ENCODE data around the gene HOXA5.

Gene HOXA5

DNA sequence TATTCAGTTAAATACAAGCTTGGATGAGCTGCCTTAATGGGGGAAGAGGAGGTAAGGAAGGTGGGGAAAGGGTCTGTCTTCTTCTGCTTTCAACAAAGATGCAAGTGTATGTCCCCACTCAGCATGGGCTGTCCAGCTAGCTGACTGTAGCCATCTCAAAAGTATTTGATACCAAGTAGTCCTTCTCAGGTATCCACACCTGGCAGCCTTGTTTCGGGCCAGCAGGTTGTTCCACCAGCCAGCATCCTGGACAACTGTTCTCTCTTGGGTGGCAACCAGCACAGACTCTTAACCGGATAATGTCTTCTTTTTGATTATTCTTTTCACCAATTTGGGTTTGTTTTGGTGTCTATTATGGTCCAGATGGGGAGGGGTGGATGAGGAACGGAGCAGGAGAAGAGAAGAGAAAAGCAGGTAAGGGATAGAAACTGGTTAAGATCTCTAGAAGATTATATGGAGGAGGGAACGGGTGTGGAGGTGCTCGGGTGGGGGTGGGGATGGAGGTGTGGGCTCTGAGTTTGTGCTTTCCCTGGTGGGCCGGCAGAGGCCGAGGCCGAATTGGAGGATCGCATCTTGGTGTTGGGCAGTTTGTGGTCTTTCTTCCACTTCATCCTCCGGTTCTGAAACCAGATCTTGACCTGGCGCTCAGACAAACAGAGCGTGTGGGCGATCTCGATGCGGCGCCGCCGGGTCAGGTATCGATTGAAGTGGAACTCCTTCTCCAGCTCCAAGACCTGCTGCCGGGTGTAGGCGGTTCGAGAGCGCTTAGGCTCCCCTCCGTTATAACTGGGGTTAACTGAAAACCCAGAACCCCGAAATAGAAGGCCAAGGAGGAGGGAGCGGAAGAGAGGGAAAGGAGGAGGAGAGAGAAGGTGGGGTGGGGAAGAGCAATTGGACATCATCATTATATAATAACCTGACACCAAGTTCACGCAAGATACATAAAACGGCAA, 14.4 kb downstream of the HOXA5 start:
- no peak for FAIRE-seq
- TF ChIP-seq POU2F2 (IDR thresholded peaks at IDR 0.05; ENCODE audit: low read depth, low read length): no peak
- TF ChIP-seq SPI1 (IDR thresholded peaks at IDR 0.05; ENCODE audit: low read depth, low read length): no peak
- TF ChIP-seq TAF1 (IDR thresholded peaks at IDR 0.05; ENCODE audit: low read depth, low read length): no peak
- TF ChIP-seq PAX5 (IDR thresholded peaks at IDR 0.05; ENCODE audit: insufficient read depth, low read length, severe bottlenecking): no peak
- no peak for TF ChIP-seq POLR2AphosphoS5 (IDR thresholded peaks at IDR 0.05; ENCODE audit: low read depth, low read length)
- TF ChIP-seq POLR2A (IDR thresholded peaks at IDR 0.05; ENCODE audit: low read depth, low read length): no peak
- DNase-seq (ENCODE audit: insufficient read length, low spot score): no peak

- TF ChIP-seq PAX5 (IDR thresholded peaks at IDR 0.05; ENCODE audit: insufficient read depth, low read length, severe bottlenecking) (no peak), TAF1 (IDR thresholded peaks at IDR 0.05; ENCODE audit: low read depth, low read length) (no peak), SPI1 (IDR thresholded peaks at IDR 0.05; ENCODE audit: low read depth, low read length) (no peak), POU2F2 (IDR thresholded peaks at IDR 0.05; ENCODE audit: low read depth, low read length) (no peak), POLR2AphosphoS5 (IDR thresholded peaks at IDR 0.05; ENCODE audit: low read depth, low read length) (no peak), POLR2A (IDR thresholded peaks at IDR 0.05; ENCODE audit: low read depth, low read length) (no peak)
- FAIRE-seq (no peak), DNase-seq (ENCODE audit: insufficient read length, low spot score) (no peak)
These were observed 15.4 kb downstream of the HOXA5 start for GRCh38 chr7:27128034-27128433.

DNA sequence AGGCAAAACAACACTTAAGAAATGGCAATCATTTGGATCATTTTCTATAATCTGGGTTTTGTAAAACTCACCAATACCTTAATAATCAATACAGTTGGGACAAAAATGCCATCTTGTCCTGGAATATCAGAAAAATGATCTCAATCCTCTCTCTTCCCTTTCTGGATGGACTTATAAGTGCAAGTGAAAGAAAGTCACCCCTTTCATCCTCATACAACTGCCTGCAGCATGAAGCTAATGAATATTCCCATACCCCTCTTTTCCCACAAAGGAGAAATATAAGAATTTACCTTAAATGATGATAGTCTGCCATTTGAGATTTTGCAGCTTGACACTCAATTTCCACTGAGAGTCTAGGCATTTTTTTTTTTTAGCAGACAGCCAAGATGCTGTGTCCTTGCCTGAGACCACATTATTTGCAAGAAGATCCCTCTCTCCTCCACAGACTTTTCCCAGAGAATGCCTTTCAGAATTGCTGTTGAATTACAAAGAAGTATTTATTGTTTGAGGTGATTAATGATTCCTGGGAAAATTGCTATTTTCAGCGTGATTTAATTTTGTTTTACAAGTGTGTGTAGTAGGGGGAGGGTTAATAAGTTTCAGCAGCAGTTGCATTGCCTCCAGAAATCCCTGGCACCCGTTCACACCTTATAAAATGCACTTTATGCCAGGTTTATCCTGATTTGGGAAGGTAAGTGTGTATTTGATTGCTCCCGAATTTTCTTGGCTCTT, 16.7 kb downstream of the HOXA5 start:
- FAIRE-seq (no peak), DNase-seq (ENCODE audit: insufficient read length, low spot score) (no peak)
- TF ChIP-seq POLR2AphosphoS5 (IDR thresholded peaks at IDR 0.05; ENCODE audit: low read depth, low read length): no peak
- no peak for TF ChIP-seq PAX5 (IDR thresholded peaks at IDR 0.05; ENCODE audit: insufficient read depth, low read length, severe bottlenecking)
- TF ChIP-seq TAF1 (IDR thresholded peaks at IDR 0.05; ENCODE audit: low read depth, low read length): no peak
- TF ChIP-seq POU2F2 (IDR thresholded peaks at IDR 0.05; ENCODE audit: low read depth, low read length): no peak
- TF ChIP-seq POLR2A (IDR thresholded peaks at IDR 0.05; ENCODE audit: low read depth, low read length): no peak

DNA sequence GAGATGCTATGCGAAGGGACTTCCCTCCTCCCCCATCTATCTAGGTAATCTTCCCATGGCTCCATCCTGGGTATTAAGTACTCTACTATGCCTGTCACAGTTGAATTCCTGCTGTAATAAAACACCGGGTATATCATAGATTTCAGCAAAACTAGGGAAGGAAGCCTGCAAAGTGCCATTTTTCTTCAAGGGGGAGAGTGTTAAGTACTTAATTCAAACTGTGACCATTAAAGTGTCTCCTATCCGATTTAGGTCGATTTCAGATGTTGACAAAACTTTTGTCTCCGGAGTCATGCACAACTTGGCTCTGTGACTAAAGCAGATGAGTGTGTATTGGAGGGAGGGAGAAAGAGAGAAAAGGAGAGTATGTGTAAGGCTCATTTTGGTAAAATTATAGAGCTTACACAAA, 17.5 kb downstream of the HOXA5 start:
- no peak for DNase-seq (ENCODE audit: insufficient read length, low spot score)
- no peak for TF ChIP-seq PAX5 (IDR thresholded peaks at IDR 0.05; ENCODE audit: insufficient read depth, low read length, severe bottlenecking)
- TF ChIP-seq POLR2AphosphoS5 (IDR thresholded peaks at IDR 0.05; ENCODE audit: low read depth, low read length): no peak
- no peak for FAIRE-seq

- no peak for TF ChIP-seq POU2F2 (IDR thresholded peaks at IDR 0.05; ENCODE audit: low read depth, low read length)
- FAIRE-seq: no peak
These were observed 18.4 kb downstream of the HOXA5 start for GRCh38 chr7:27124902-27125689.

GRCh38 chr7:27124096-27124901, 19.2 kb downstream of the HOXA5 start:
- DNase-seq (ENCODE audit: insufficient read length, low spot score): no peak
- FAIRE-seq: no peak
- TF ChIP-seq PAX5 (IDR thresholded peaks at IDR 0.05; ENCODE audit: insufficient read depth, low read length, severe bottlenecking) (no peak), POLR2AphosphoS5 (IDR thresholded peaks at IDR 0.05; ENCODE audit: low read depth, low read length) (no peak)

More at GRCh38 chr7:27124902-27125689, 18.4 kb downstream of the HOXA5 start:
- no peak for DNase-seq (ENCODE audit: insufficient read length, low spot score)

DNA sequence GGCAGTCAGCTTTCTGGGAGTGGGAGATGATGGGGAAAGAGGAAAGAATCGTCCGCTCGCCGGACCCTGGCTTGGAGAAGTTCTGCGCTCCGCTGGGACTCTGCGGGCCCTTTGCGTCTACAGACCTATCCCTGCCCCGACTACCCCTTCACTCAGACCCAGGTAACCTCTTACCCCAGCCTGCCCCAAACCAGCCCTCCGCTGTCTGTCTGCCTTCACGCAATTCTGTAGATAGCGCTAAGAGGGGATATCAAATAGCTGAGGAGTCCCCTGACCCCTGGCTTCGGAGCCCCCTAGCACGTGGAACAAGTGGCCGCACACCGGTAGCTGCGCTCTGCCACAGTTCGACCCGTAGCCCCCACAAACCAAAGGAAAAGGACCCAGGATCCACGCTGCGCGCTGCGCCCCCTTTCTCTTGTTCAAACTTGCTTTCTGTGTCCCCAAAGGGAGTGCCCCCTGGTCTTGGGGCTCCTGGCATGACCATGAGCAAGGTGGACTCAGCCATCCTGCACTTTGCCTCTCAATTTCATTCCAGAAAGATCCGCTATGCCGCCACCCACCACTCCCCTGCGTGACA, 19.9 kb downstream of the HOXA5 start:
- no peak for TF ChIP-seq PAX5 (IDR thresholded peaks at IDR 0.05; ENCODE audit: insufficient read depth, low read length, severe bottlenecking)
- no peak for TF ChIP-seq POU2F2 (IDR thresholded peaks at IDR 0.05; ENCODE audit: low read depth, low read length)
- TF ChIP-seq TAF1 (IDR thresholded peaks at IDR 0.05; ENCODE audit: low read depth, low read length): no peak
- no peak for TF ChIP-seq POLR2AphosphoS5 (IDR thresholded peaks at IDR 0.05; ENCODE audit: low read depth, low read length)
- no peak for TF ChIP-seq SPI1 (IDR thresholded peaks at IDR 0.05; ENCODE audit: low read depth, low read length)
- TF ChIP-seq POLR2A (IDR thresholded peaks at IDR 0.05; ENCODE audit: low read depth, low read length): no peak
- FAIRE-seq: no peak
- DNase-seq (ENCODE audit: insufficient read length, low spot score): no peak

DNA sequence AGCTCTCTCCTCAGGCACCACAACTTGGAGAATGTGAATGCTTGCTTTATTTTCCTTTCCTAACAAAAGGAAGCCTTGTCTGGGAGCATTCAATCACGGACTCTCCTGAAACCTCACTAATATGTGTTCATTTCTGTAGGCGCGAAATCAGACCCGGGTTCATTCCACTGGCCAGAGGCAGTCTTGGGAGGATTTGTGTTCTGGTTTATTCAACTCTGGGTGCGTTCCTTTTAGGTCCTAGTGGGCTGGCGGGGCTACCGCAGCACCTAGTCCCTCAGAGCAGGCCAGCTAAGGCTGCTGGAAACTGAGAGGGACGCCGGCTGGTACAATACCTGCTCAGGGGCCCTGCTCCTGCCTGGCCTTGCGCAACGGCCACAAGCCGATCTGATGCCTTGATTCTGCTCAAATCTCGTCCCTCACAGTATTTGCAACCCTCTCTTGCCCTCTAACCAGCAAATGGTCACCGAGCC, 20.4 kb downstream of the HOXA5 start:
- FAIRE-seq (no peak), DNase-seq (ENCODE audit: insufficient read length, low spot score) (no peak)
- TF ChIP-seq POU2F2 (IDR thresholded peaks at IDR 0.05; ENCODE audit: low read depth, low read length): no peak
- no peak for TF ChIP-seq SPI1 (IDR thresholded peaks at IDR 0.05; ENCODE audit: low read depth, low read length)
- TF ChIP-seq POLR2A (IDR thresholded peaks at IDR 0.05; ENCODE audit: low read depth, low read length): no peak
- no peak for TF ChIP-seq PAX5 (IDR thresholded peaks at IDR 0.05; ENCODE audit: insufficient read depth, low read length, severe bottlenecking)
- TF ChIP-seq POLR2AphosphoS5 (IDR thresholded peaks at IDR 0.05; ENCODE audit: low read depth, low read length): no peak
- no peak for TF ChIP-seq TAF1 (IDR thresholded peaks at IDR 0.05; ENCODE audit: low read depth, low read length)

All from GM12891 (cell line).